GM19043 (cell line): ENCODE data around the gene DNM3.
A peak's percentile ranks its signal among the peaks of the same experiment; 100 is the strongest.
"Not testable (repeated sequence)": the region's sequence is repeated elsewhere in the genome, so short reads cannot be mapped to it uniquely, and the experiment has no call there.

Experiments used
- ATAC-seq: cut with Tn5 transposase; IDR thresholded peaks from one replicate; pipeline ENCODE4 v1.9.1; 2021; ENCODE audit warnings: low read depth; ENCODE audit not compliant: unreplicated experiment

The DNM3 gene

DNA sequence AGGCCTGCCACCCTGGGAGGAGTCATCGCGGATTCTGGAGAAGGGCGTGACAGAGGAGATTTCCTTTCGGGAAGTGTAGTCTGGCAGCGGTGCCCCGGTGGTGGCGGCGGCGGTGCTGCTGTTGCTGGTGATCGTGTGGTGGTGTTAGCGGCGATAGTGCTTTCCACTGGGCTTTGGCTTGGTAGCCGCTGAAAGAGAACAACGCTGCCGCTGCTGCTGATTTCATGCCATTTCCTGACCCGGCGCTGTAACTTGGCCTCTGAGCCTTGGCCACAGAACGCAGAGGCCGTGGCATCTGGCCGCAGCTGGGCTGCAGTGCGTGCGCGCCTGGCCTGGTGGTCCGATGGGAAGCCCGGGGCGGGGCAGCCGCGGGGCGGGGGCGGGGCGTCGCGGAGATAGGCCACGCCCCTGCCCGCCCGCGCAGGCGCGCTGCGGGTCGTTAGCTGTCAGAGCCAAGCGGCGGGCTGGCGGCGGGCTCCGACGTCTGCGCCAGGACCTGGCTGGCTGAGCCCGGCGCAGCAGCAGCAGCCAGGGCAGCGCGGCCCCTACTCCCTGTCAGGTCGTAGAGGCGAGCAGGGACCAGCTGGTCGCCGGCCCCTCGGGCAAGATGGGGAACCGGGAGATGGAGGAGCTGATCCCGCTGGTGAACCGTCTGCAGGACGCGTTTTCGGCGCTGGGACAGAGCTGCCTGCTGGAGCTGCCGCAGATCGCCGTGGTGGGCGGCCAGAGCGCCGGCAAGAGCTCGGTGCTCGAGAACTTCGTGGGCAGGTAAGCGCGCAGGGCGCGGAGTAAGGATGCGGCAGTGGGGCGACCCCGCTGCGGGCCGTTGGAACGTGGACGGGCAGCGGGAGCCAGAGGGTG is at the start of gene DNM3:
Gene DNM3, plus strand, starts transcription at position 449 of the 861 bp plus-strand sequence. Its CDS starts 159 bp downstream, at position 608.
- peak; percentile 83 for ATAC-seq

DNA sequence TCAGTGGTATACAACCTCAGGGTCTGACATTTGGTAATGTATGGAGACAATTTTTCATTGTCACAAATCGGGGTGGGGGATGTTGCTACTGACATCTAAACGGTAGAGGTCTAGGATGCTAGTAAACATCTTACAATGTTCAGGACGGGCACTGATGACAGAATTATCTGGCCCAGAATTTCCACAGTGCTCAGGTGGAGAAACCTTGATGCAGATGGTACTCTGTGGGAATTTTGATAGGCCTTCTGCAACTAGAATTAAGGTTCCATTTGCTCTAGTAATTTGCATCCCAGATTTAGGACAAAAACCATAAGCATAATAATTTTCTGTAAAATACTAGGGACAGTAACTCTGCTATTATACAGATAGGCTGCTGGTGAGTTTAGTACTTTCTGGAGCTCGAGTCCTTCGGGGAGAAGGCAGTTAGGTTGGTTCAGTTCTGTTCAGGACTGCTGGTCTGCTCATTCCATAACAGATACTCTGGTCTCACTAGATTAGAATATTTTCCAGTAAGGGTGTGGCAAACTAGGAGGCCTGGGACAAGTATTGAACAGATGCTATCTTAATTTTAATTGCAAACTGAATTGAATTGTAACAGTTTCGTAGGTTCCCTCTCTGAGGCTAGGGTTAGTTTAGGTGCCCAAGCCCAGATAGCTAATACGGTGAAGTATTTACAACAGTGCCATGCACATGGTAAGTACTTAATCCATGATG is 48.5 kb upstream of the DNM3 start:
- no peak for ATAC-seq

DNA sequence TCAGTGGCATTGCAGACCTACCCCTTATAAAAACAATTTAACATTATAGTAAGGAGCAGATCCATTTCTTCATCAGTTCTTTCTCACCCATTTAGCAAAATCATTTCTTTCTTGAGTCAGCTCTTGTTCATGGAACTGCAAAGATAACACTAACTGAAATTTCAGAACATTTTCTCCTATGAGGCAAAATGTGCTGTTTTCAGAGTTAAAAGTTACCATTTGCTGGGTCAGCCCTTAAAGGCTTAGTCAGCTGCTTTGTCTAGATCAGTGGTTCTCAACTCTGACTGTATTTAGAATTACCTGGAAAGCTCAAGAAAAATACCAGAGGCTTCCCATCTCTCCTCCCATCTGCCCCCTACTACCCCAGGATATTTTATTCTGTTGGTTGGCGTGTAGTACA is 47.7 kb upstream of the DNM3 start:
- ATAC-seq = no peak

DNA sequence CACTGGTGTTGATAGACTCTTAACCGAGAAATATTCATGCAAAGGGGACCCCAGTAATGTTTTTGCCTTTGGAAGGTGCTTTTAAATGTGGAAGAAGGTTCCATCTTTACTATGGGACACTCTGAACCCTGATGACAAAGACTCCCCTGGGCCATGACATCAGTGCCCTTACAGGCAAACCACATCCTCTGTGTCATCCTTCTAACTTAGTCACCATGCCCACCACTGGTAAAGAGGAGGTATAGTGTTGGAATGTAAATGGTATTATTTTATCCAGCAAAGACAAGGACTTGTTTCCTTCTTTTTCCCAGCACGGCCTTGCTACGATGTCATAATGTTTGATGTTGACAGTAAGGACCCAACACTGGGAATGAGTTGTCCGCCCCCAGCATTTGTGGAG is 47.2 kb upstream of the DNM3 start:
- ATAC-seq = no peak

DNA sequence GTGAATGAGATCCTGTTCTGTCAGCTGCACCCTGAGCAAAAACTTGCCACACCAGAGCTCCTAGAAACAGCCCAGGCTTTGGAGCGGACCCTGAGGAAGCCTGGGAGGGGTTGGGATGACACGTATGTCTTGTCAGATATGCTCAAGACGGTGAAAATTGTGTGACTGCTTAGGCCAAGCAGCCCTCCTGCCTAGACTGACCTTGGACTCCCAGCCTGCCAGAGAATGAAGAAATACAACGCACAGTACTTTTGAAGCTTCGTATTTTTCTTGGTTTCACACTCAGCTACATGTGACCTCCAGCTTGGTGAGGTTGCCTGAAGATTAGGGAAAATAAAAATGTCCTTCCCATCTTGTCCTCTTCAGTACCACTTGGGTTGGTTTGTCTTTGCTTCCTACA is 44.7 kb upstream of the DNM3 start:
- no peak for ATAC-seq

DNA sequence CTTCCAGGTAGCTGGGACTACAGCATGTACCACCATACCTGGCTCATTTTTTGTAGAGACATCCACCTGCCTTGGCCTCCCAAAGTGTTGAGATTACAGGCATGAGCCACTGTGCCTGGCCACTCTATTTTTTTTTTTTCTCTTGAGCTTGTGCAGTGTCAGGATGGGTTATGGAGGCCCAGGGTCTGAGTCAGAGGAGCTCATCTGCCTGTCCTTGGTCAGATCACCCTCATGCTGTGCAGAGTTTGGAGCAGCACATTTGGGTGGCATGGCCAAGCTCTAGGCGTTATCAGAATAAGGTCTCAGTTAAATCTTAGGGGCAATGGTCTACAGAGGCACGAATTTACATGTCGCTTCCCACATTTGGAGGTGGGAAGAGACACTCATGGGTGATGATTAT is 43.0 kb upstream of the DNM3 start:
- no peak for ATAC-seq

DNA sequence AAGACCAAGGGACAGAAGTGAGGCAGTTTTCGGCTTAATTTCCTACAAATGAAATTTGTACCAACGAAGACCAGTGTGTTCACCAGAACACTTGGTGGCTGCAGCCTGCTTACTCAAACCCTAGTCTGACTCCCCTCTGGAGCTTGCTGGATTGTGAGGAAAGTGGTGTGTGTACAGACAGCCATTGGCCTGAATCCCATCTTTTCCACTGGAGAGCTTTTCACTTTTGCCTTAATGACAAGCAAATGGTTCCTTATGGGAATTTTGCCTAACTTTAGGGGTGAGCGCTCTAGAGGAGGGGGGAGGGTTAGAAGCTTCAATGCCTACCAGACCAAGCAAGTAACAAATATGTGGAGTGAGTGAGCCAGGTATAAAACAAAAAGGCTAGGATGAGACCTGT is 42.5 kb upstream of the DNM3 start:
- ATAC-seq = no peak

DNA sequence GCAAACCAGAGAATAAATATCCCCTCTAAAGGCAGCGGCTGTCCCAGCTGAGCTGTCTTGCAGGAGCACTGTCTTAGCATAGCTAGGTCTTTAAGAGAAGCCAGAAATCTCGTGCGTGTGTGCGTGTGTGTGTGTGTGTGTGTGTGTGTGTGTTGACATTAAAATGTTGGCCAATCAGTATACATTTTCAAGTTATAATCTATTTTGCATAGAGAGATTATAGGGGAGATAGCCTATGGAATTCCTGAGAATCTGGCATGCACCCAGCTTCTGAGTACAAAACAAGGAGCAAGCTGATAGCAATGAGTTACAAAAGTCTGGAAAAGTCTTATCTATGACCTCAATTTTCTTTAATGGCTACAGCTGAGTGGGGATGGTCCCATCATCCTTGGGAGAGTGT is 42.1 kb upstream of the DNM3 start:
- ATAC-seq = no peak

DNA sequence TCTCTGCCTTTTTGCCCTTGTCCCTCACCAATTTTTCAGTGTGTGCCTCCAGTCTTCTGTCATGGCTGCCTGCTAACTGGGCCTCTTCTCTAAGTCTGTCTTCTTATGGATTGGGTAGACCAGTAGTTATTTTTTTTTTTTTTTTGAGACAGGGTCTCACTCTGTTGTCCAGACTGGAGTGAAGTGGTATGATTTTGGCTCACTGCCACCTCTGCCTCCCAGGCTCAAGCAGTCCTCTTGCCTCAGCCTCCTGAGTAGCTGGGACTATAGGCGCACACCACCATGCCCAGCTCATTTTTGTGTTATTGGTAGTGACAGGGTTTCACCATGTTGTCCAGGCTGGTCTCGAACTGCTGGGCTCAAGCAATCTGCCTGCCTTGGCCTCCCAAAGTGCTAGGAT is 41.6 kb upstream of the DNM3 start:
- not testable (repeated sequence) for ATAC-seq

DNA sequence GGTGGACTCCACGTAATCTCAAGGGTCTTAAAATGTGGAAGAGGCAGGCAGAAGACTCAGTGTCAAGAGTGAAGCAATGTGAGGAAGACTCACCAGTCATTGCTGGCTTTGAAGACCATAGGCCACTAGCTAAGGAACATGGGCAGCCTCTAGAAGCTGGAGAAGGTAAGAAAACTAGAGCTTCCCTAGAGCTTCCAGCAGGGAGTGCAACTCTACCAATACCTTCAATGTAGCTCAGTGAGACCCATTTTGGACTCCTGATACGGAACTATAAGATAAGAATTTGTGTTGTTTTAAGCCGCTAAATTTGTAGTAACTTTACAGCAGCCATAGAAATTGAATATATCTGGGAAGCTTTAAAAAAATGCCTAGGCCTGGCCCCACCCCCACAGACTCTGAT is 41.0 kb upstream of the DNM3 start:
- ATAC-seq = no peak

DNA sequence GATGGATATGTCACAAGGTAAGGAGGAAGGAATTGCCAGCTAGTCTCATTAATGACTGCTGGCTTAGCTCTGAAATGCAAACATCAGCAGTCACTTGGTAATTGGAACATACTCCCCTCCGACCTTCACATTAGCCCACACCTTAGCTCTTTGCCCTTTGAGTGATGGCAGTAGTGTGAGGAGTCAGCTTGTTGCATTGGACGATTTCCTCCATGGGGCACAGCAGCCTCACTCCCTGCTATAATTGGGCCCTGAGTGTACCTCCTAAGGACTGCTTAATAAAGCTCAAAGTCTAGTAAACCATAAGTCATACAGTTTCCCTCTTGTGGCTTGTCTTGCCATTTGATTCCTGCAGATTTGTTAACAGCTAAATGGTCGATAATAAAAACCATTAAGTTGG is 40.4 kb upstream of the DNM3 start:
- ATAC-seq = no peak

DNA sequence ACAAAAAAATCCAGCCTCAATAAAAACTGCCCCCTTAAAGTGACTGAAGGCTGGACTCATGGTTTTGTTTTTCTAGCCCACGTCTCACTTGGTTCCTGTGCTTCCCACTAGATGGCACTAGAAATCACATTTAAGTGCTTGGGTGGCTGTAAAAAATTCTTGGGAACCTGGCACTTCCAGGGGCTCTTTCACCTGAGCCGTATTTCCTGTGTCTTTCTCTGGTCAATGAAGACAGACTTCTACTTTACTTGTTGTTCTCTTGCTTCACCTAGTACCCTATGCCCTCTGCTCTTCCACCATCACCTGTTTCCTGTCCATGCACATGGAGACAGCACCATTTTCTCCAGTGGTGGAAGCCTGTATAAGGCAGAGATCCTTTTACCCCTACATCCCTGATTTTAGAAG is 39.8 kb upstream of the DNM3 start:
- ATAC-seq = no peak

DNA sequence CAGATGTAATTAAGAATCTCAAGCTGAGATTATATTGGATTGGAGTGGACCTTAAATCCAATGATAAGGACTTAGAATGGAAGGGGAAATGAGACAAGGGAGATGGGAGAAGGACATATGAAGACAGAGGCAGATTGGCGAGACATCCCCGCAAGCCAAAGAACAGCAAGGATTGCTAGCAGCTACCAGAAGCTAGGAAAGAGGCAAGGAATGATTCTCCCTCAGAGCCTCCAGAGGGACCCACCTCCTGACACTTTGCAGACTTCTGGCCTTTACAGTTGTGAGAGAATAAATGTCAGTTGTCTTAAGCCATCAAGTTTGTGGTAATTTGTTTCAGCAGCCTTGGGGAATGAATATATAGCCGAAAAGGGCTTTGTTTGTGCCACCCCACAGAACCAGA is 39.1 kb upstream of the DNM3 start:
- no peak for ATAC-seq

DNA sequence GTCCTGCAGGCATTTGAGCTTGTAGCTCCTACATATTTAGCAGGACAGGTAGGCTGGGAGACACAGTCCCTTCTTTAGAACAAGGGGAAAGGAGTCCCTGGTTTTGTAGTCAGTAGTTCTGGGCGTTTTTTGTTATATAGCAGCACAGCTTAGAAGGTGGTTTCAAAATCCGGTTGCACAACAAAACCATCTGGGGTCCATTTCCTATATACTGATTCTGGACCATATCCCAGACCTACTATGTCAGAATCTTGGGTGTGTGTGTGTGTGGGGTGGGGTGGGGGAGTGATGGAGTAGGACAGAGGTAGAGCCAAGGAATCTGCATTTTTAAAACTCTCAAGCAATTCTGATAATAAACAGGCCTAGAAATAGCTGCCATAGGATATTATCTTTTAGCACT is 38.3 kb upstream of the DNM3 start:
- no peak for ATAC-seq

DNA sequence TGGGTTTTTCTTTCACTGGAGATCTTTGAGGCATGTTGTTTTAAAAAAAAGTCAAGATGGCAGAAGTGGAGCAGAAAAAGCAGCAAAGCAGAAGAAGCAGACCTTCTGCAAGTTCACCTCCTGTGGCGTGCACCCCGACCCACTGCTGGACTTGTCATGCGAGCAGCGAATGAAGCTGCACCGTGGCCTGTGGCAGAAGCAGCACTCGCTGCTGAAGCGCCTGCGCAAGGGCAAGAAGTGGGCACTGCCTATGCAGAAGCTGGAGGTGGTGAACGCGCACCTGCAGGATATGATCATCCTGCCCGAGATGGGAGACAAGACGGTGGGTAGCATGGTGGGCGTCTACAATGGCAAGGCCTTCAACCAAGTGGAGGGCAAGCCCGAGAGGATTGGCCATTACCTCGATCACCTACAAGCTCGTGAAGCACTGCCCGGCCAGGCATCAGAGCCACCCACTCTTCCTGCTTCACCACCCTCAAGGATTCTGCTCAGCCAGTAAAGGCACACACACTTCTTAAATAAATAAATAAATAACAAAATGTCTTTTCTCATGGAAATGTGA is 37.8 kb upstream of the DNM3 start:
- ATAC-seq = no peak

DNA sequence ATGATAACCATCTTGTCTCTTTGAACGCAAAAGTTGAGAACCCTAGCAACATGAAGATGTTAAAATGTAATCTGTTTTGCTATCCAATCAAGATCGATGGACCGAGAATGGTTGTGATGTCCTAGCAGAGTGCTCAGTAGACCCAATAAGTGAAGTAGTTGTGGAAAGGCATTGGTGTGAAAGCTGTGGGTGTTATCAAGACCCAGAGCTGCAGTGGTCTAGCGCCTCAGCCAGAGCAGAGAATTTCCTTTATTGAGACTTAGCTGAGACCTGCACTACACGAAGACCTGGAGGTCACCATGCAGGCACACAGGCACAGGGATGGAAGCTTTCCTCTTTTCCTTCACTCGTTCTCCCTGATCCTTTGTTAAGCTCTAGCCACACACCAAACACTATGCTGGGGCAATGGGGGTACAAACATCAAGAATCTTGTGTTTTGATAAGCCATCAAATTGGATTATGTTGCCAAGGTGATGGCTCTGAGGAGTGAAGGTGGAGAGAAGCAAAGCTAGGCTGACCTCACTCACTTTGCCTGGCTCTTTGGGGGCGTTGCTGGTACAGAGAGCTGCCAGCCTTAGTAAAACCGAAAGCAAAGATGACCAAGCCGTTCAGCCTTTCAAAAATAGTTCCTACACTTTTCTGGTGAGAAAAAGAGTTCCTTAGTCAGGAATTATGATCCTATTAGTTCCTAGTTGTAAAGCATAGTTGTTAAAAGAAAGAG is 35.7 kb upstream of the DNM3 start:
- ATAC-seq = peak; percentile 74

DNA sequence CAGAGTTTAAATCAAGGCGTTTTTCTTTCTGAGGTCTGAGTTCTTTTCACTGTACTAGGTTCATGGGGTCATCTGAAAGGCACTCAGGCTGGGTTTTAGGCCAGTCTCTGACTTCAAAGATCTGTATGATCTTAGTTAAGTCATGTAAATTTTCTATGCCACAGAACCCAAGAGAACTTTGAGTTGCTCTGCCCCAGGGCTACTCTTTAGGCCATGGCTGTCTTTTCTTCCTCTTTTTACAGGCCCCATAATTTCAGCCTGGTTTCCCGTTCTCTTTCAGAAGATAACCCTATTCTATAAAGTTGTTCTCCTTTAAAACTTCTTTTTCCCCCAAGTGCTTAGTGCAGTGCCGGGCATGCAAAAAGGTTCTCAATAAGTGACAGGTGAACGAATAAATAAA is 33.7 kb upstream of the DNM3 start:
- ATAC-seq = no peak

DNA sequence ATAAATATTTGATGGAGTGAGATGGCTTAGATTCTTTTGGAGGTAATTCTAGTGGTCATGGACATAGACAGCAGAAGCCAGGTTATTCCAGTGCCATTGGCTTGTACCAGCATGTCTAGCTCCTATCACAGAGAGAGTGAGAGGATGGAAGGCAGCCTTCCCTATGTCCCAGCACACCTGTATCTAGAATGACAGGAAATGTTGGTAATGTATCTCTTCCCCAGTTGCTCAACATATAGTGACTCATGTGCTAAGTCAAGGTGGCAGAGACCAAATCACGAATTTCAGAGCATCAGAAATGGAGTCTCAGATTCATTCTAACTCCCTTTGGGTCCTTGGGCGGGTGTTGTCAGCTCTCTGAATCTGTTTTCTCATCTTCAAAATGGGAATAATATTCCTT is 31.5 kb upstream of the DNM3 start:
- no peak for ATAC-seq

DNA sequence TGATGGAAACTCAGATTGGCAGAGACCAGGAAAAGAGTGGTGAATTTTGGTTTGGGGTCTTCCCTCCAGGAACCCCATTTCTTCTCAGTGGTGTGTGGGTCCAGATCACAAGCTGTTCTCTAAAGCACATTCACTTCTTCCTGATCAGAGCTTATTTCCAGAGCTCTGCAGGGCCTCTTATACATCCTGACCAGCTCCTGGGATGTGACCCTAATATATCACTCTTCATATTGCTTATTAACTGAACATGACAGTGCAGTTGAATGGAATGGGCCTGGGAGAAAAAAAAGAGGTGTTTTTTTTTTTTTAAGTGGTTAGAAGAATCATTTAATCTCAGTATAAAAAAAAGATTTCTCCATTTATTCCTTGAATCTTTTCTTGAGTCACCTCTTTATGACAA is 29.6 kb upstream of the DNM3 start:
- ATAC-seq = no peak

DNA sequence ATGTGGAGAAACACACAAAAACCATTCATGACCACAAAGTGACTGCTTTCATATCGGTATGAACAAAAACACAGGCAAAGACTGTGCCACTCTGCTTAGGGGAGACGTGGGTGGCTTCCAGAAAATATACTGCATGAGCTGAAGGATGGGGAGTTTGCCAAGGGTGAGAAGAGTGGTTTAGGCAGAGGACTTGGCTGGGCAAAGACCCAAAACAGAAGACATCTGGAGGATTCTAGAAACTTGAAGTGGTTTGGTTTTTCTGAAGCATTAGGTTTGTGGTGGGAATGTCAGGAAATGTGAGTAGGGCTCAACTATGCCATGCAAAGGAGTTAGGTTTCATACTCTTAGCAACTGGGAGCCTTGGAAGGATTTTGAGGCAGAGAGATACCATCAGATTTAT is 26.6 kb upstream of the DNM3 start:
- no peak for ATAC-seq

DNA sequence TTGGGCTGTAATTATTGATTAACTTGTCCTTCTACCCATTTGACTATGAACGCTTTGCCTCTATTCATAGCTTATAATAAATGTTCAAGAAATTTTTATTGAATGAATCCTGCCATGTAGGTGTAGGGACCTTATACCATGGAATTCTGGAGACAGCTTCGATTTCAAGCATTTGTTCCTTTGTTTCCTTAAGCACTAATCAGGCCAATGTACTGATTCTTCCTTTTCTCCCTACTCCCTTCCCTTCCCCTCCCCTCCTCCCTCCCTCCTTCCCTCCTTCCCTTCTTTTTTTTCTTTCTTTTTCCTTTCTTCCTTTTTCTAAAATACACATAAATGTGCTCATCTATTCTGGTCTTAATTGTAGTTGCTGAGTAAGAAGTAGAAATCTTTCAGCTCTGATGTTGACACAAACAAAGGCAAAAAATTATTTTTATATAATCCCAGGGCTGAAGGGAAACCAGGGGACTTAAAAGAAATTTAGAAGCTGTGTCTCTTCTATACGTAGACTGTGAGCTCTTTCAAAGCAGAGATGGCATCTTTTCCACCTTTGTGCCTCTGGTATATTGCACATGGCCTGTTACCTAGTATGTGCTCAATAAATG is 24.9 kb upstream of the DNM3 start:
- no peak for ATAC-seq
